ENCODE measurements around the gene DTX4. TPM values are rescaled to one million over a fixed set of nuclear protein-coding genes. Genes with fewer than 3 reads are reported as not detected.
A peak's percentile ranks its signal among the peaks of the same experiment; 100 is the strongest.

Gene DTX4
- total RNA-seq, 1 donor from 2014 or later: 79.2 TPM

- peaks cover 37% of the 10 kb centered on the region for H3K4me1 Mint-ChIP-seq (ENCODE audit: unreplicated experiment)
- H3K4me3 Mint-ChIP-seq: peak overlapping the region; percentile 70
- H3K27me3 Mint-ChIP-seq: no peaks in the 10 kb centered on the region
- peak overlapping the region; percentile 97 for H3K27ac Mint-ChIP-seq
- no peak for TF ChIP-seq CTCF (conservative IDR thresholded peaks at IDR 0.05)
- DNase-seq (ENCODE audit: extremely low spot score, unreplicated experiment): no peak
- H3K9me3 Mint-ChIP-seq: no peaks in the 10 kb centered on the region
- peaks cover 43% of the 10 kb centered on the region for H3K36me3 Mint-ChIP-seq
Observed at GRCh38 chr11:59184691-59185339, 12.9 kb downstream of the DTX4 start.

- no peak for DNase-seq (ENCODE audit: extremely low spot score, unreplicated experiment)
- Mint-ChIP-seq H3K36me3 (peaks cover 45% of the 10 kb centered on the region), H3K27ac (peak overlapping the region; percentile 97), H3K9me3 (no peaks in the 10 kb centered on the region), H3K4me1 (ENCODE audit: unreplicated experiment) (peaks cover 37% of the 10 kb centered on the region), H3K4me3 (peak overlapping the region; percentile 70), H3K27me3 (no peaks in the 10 kb centered on the region)
- no peak for TF ChIP-seq CTCF (conservative IDR thresholded peaks at IDR 0.05)
Observed at GRCh38 chr11:59185386-59185945, 13.5 kb downstream of the DTX4 start.

- TF ChIP-seq CTCF (conservative IDR thresholded peaks at IDR 0.05): peak; percentile 87
- H3K27me3 Mint-ChIP-seq: no peaks in the 10 kb centered on the region
- peak overlapping the region; percentile 70 for H3K4me3 Mint-ChIP-seq
- H3K27ac Mint-ChIP-seq: peak overlapping the region; percentile 97
- no peak for DNase-seq (ENCODE audit: extremely low spot score, unreplicated experiment)
- peaks cover 44% of the 10 kb centered on the region for H3K36me3 Mint-ChIP-seq
- H3K9me3 Mint-ChIP-seq: no peaks in the 10 kb centered on the region
- peaks cover 37% of the 10 kb centered on the region for H3K4me1 Mint-ChIP-seq (ENCODE audit: unreplicated experiment)
Observed at GRCh38 chr11:59186130-59186594, 14.2 kb downstream of the DTX4 start.

GRCh38 chr11:59187035-59187434, 15.1 kb downstream of the DTX4 start:
- no peak for DNase-seq (ENCODE audit: extremely low spot score, unreplicated experiment)
- peaks cover 43% of the 10 kb centered on the region for H3K36me3 Mint-ChIP-seq
- no peak for TF ChIP-seq CTCF (conservative IDR thresholded peaks at IDR 0.05)
- no peak overlapping the region for H3K4me3 Mint-ChIP-seq
- peaks cover 37% of the 10 kb centered on the region for H3K4me1 Mint-ChIP-seq (ENCODE audit: unreplicated experiment)
- H3K27me3 Mint-ChIP-seq: no peaks in the 10 kb centered on the region
- H3K9me3 Mint-ChIP-seq: no peaks in the 10 kb centered on the region
- H3K27ac Mint-ChIP-seq: peak overlapping the region; percentile 13

- Mint-ChIP-seq H3K9me3 (no peaks in the 10 kb centered on the region), H3K36me3 (peaks cover 45% of the 10 kb centered on the region), H3K27ac (no peak overlapping the region), H3K27me3 (no peaks in the 10 kb centered on the region), H3K4me1 (ENCODE audit: unreplicated experiment) (peaks cover 37% of the 10 kb centered on the region), H3K4me3 (no peak overlapping the region)
- no peak for DNase-seq (ENCODE audit: extremely low spot score, unreplicated experiment)
- TF ChIP-seq CTCF (conservative IDR thresholded peaks at IDR 0.05): no peak
Observed at GRCh38 chr11:59187587-59187986, 15.7 kb downstream of the DTX4 start.

All from type B pancreatic cell (in vitro differentiated cells).